OCI-LY1 (cell line): ENCODE data around the gene PRKG1.

Experiments
- H2AFZ ChIP-seq: fragments of 200-600 bp; sonication (generic), shearing (Covaris generic); 2 replicates; pipeline ENCODE4 v1.6.0; 2014; ENCODE audit warnings: antibody characterized with exemption, mild to moderate bottlenecking, low read length
- H3F3A ChIP-seq: fragments of 200-600 bp; sonication (generic), shearing (Covaris generic); 2 replicates; pipeline ENCODE4 v1.6.0; 2014; ENCODE audit warnings: mild to moderate bottlenecking, antibody characterized with exemption, low read length, moderate library complexity; ENCODE audit not compliant: insufficient read depth
- H3K27ac ChIP-seq: fragments of 200-600 bp; sonication (generic); 2 replicates; pipeline ENCODE4 v1.5.1; 2014; ENCODE audit warnings: low read length, mixed run types, mild to moderate bottlenecking, low read depth; ENCODE audit not compliant: poor library complexity, severe bottlenecking
- H3K27me3 ChIP-seq: fragments of 200-600 bp; sonication (generic); 2 replicates; pipeline ENCODE4 v1.6.0; 2014; ENCODE audit warnings: antibody characterized with exemption, mild to moderate bottlenecking, low read length, moderate library complexity; ENCODE audit not compliant: insufficient read depth
- H3K36me3 ChIP-seq: fragments of 200-600 bp; sonication (generic); 2 replicates; pipeline ENCODE4 v1.6.1; 2014; ENCODE audit warnings: mild to moderate bottlenecking, antibody characterized with exemption, low read length, moderate library complexity, mixed read lengths; ENCODE audit not compliant: insufficient read depth
- H3K4me1 ChIP-seq: fragments of 200-600 bp; sonication (generic); 2 replicates; pipeline ENCODE4 v1.5.1; 2014; ENCODE audit warnings: mild to moderate bottlenecking, low read length, moderate library complexity; ENCODE audit not compliant: insufficient read depth, severe bottlenecking
- H3K4me2 ChIP-seq: fragments of 200-600 bp; sonication (generic), shearing (Covaris generic); 2 replicates; pipeline ENCODE4 v1.6.1; 2014; ENCODE audit warnings: low read length
- H3K4me3 ChIP-seq: fragments of 200-600 bp; sonication (generic); 2 replicates; pipeline ENCODE4 v1.5.1; 2014; ENCODE audit warnings: low read length, low read depth, mild to moderate bottlenecking, mixed read lengths; ENCODE audit not compliant: poor library complexity, severe bottlenecking
- H3K79me2 ChIP-seq: fragments of 200-600 bp; shearing (Covaris generic); 2 replicates; pipeline ENCODE4 v1.6.1; 2016; ENCODE audit warnings: mixed run types, low read length, mixed read lengths; ENCODE audit not compliant: insufficient read depth
- H3K9ac ChIP-seq: fragments of 200-600 bp; sonication (generic), shearing (Covaris generic); 2 replicates; pipeline ENCODE4 v1.6.1; 2014; ENCODE audit warnings: mild to moderate bottlenecking, low read length, mixed read lengths
- H3K9me2 ChIP-seq: fragments of 200-600 bp; sonication (generic), shearing (Covaris generic); 2 replicates; pipeline ENCODE4 v1.6.1; 2014; ENCODE audit warnings: low read depth, mild to moderate bottlenecking, low read length, mixed read lengths
- H3K9me3 ChIP-seq: fragments of 200-600 bp; shearing (Covaris generic); 2 replicates; pipeline ENCODE4 v1.6.1; 2014; ENCODE audit warnings: low read length, mixed read lengths
- H4K20me1 ChIP-seq: fragments of 200-600 bp; sonication (generic), shearing (Covaris generic); 2 replicates; pipeline ENCODE4 v1.6.0; 2016; ENCODE audit warnings: mild to moderate bottlenecking, low read length; ENCODE audit not compliant: insufficient read depth
- CTCF ChIP-seq: fragments of 200-600 bp; sonication (generic), shearing (Covaris generic); IDR thresholded peaks from 2 replicates; pipeline ENCODE4 v1.5.1; 2017; ENCODE audit warnings: mild to moderate bottlenecking, antibody characterized with exemption, low read length, moderate library complexity, mixed read lengths
- EZH2 ChIP-seq: fragments of 200-600 bp; sonication (generic), shearing (Covaris generic); IDR thresholded peaks from 2 replicates; pipeline ENCODE4 v1.8.0; 2017; ENCODE audit warnings: borderline replicate concordance, mixed run types, mild to moderate bottlenecking, antibody characterized with exemption, low read length, moderate library complexity, mixed read lengths

PRKG1 gene

GRCh38 chr10:51487576-51487975 lies 413.3 kb downstream of the PRKG1 start:
- H3K9ac ChIP-seq = no peak overlapping the region
- no peak overlapping the region for H3K4me3 ChIP-seq
- H4K20me1 ChIP-seq = no peaks in the 10 kb centered on the region
- H3K36me3 ChIP-seq = no peaks in the 10 kb centered on the region
- no peaks in the 10 kb centered on the region for H3K79me2 ChIP-seq
- no peaks in the 10 kb centered on the region for H3K27me3 ChIP-seq
- H3K27ac ChIP-seq = no peak overlapping the region
- TF ChIP-seq CTCF (no peak), EZH2 (no peak)
- H3K9me2 ChIP-seq = no peaks in the 10 kb centered on the region
- H3F3A ChIP-seq = no peaks in the 10 kb centered on the region
- H3K4me1 ChIP-seq = no peaks in the 10 kb centered on the region
- no peaks in the 10 kb centered on the region for H3K9me3 ChIP-seq
- H3K4me2 ChIP-seq = no peak overlapping the region
- no peak overlapping the region for H2AFZ ChIP-seq

- no peak overlapping the region for H3K4me2 ChIP-seq
- no peaks in the 10 kb centered on the region for H3K4me1 ChIP-seq
- no peak overlapping the region for H3K9ac ChIP-seq
- no peaks in the 10 kb centered on the region for H3K9me3 ChIP-seq
- H3K36me3 ChIP-seq = no peaks in the 10 kb centered on the region
- H3K27ac ChIP-seq = no peak overlapping the region
- TF ChIP-seq CTCF (no peak), EZH2 (no peak)
- no peaks in the 10 kb centered on the region for H3K27me3 ChIP-seq
- H3K9me2 ChIP-seq = no peaks in the 10 kb centered on the region
- H3K4me3 ChIP-seq = no peak overlapping the region
- no peaks in the 10 kb centered on the region for H3K79me2 ChIP-seq
- no peaks in the 10 kb centered on the region for H4K20me1 ChIP-seq
- no peaks in the 10 kb centered on the region for H3F3A ChIP-seq
- H2AFZ ChIP-seq = no peak overlapping the region
Measured at GRCh38 chr10:51488766-51489408, 414.6 kb downstream of the PRKG1 start.

GRCh38 chr10:51498424-51498823 lies 424.1 kb downstream of the PRKG1 start:
- H3K9ac ChIP-seq = no peak overlapping the region
- no peak overlapping the region for H2AFZ ChIP-seq
- no peaks in the 10 kb centered on the region for H3K4me1 ChIP-seq
- no peaks in the 10 kb centered on the region for H3K36me3 ChIP-seq
- no peaks in the 10 kb centered on the region for H3K79me2 ChIP-seq
- H3K4me2 ChIP-seq = no peak overlapping the region
- TF ChIP-seq CTCF (no peak), EZH2 (no peak)
- no peak overlapping the region for H3K4me3 ChIP-seq
- no peaks in the 10 kb centered on the region for H4K20me1 ChIP-seq
- no peaks in the 10 kb centered on the region for H3K27me3 ChIP-seq
- no peaks in the 10 kb centered on the region for H3K9me2 ChIP-seq
- no peaks in the 10 kb centered on the region for H3F3A ChIP-seq
- no peaks in the 10 kb centered on the region for H3K9me3 ChIP-seq
- no peak overlapping the region for H3K27ac ChIP-seq
